Measurements from ENCODE around the gene FN1. TPM values are rescaled to one million over a fixed set of nuclear protein-coding genes. Genes with fewer than 3 reads are reported as not detected.

Gene FN1
- total RNA-seq, 1 experiment from 2014 or later: 39.4 TPM

- Histone ChIP-seq H3K4me3 (no peak overlapping the region), H3K27ac (no peak overlapping the region), H3K9me3 (ENCODE audit: insufficient read depth, low read depth) (no peaks in the 10 kb centered on the region), H3K9me2 (ENCODE audit: insufficient read depth) (no peaks in the 10 kb centered on the region), H3K27me3 (ENCODE audit: insufficient read depth, low read depth) (no peaks in the 10 kb centered on the region), H3K36me3 (ENCODE audit: low read depth) (no peaks in the 10 kb centered on the region), H4K20me1 (ENCODE audit: insufficient read depth) (no peaks in the 10 kb centered on the region), H3K4me1 (replicated peaks; ENCODE audit: insufficient read depth) (no peaks in the 10 kb centered on the region), H3K79me2 (ENCODE audit: low read depth) (no peaks in the 10 kb centered on the region), H3F3A (ENCODE audit: insufficient read depth, low read depth) (no peaks in the 10 kb centered on the region), H3K4me2 (no peak overlapping the region), H2AFZ (no peak overlapping the region)
- TF ChIP-seq CTCF (conservative IDR thresholded peaks at IDR 0.05): no peak
- no peak for TF ChIP-seq EZH2 (IDR thresholded peaks at IDR 0.05; ENCODE audit: low read depth)
- intact Hi-C loops (cut with micrococcal nuclease; ENCODE audit: unreplicated experiment): no loop called here
- BruUV-seq (replicated peaks): no TSS peak
- ChIA-PET POLR2A (ENCODE audit: unreplicated experiment) (no interaction called here), CTCF (no interaction called here)
- no peak for DNase-seq
Measured at GRCh38 chr2:215483431-215483830, 47.6 kb upstream of the FN1 start.

- Histone ChIP-seq H4K20me1 (ENCODE audit: insufficient read depth) (no peaks in the 10 kb centered on the region), H3F3A (ENCODE audit: insufficient read depth, low read depth) (no peaks in the 10 kb centered on the region), H3K9me2 (ENCODE audit: insufficient read depth) (no peaks in the 10 kb centered on the region), H3K4me3 (no peak overlapping the region), H3K36me3 (ENCODE audit: low read depth) (no peaks in the 10 kb centered on the region), H3K79me2 (ENCODE audit: low read depth) (no peaks in the 10 kb centered on the region), H3K4me1 (replicated peaks; ENCODE audit: insufficient read depth) (no peaks in the 10 kb centered on the region), H3K4me2 (no peak overlapping the region), H3K9me3 (ENCODE audit: insufficient read depth, low read depth) (no peaks in the 10 kb centered on the region), H2AFZ (no peak overlapping the region), H3K27me3 (ENCODE audit: insufficient read depth, low read depth) (no peaks in the 10 kb centered on the region), H3K27ac (no peak overlapping the region)
- ChIA-PET POLR2A (ENCODE audit: unreplicated experiment) (no interaction called here), CTCF (no interaction called here)
- intact Hi-C loops (cut with micrococcal nuclease; ENCODE audit: unreplicated experiment): no loop called here
- TF ChIP-seq CTCF (conservative IDR thresholded peaks at IDR 0.05) (no peak), EZH2 (IDR thresholded peaks at IDR 0.05; ENCODE audit: low read depth) (no peak)
- DNase-seq: no peak
- BruUV-seq (replicated peaks): no TSS peak
Measured at GRCh38 chr2:215479536-215480240, 43.8 kb upstream of the FN1 start.

GRCh38 chr2:215479121-215479520 lies 43.3 kb upstream of the FN1 start:
- Histone ChIP-seq H3K27ac (no peak overlapping the region), H3K9me3 (ENCODE audit: insufficient read depth, low read depth) (no peaks in the 10 kb centered on the region), H3F3A (ENCODE audit: insufficient read depth, low read depth) (no peaks in the 10 kb centered on the region), H2AFZ (no peak overlapping the region), H3K4me3 (no peak overlapping the region), H3K4me1 (replicated peaks; ENCODE audit: insufficient read depth) (no peaks in the 10 kb centered on the region), H3K27me3 (ENCODE audit: insufficient read depth, low read depth) (no peaks in the 10 kb centered on the region), H3K79me2 (ENCODE audit: low read depth) (no peaks in the 10 kb centered on the region), H3K36me3 (ENCODE audit: low read depth) (no peaks in the 10 kb centered on the region), H4K20me1 (ENCODE audit: insufficient read depth) (no peaks in the 10 kb centered on the region), H3K4me2 (no peak overlapping the region), H3K9me2 (ENCODE audit: insufficient read depth) (no peaks in the 10 kb centered on the region)
- intact Hi-C loops (cut with micrococcal nuclease; ENCODE audit: unreplicated experiment): no loop called here
- no TSS peak for BruUV-seq (replicated peaks)
- TF ChIP-seq CTCF (conservative IDR thresholded peaks at IDR 0.05) (no peak), EZH2 (IDR thresholded peaks at IDR 0.05; ENCODE audit: low read depth) (no peak)
- ChIA-PET POLR2A (ENCODE audit: unreplicated experiment) (no interaction called here), CTCF (no interaction called here)
- no peak for DNase-seq

Measured in PC-9 (cell line).